ENCODE data around the gene CXorf65.

DNA sequence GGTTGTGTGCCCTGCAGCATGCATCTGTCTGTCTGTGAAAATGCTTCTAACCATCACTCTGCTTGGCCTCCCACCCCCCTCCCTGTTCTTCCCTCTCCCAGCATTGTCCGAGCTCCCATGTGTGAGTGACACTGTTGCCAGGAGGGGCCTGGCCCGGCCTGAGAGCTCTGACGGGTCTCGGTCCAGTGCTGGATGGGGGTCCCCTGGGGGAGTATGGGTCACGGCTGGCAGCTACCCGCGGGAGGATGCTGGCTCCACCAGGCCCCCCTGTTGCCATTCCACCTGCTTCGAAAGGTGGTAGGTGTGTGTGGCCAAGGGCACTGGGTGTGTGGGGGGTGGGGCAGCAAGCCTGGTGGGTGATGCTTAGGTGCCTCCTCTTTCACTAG is 41.7 kb upstream of the CXorf65 start:
- TF ChIP-seq POLR2A (IDR thresholded peaks at IDR 0.05; ENCODE audit: low read length) (no peak), GATA1 (IDR thresholded peaks at IDR 0.05; ENCODE audit: low read depth, low read length) (no peak)

All from erythroblast (primary cell).